ENCODE measurements around the gene GPR149. TPM values are rescaled to one million over a fixed set of nuclear protein-coding genes. Genes with fewer than 3 reads are reported as not detected.

Gene GPR149
- total RNA-seq, 1 experiment from 2014 or later = not detected

- no peaks in the 10 kb centered on the region for H4K20me1 ChIP-seq (ENCODE audit: insufficient read depth, low read depth, low read length)
Measured at GRCh38 chr3:154367221-154367620, 62.8 kb downstream of the GPR149 start.

GRCh38 chr3:154364849-154365248, 65.1 kb downstream of the GPR149 start:
- Histone ChIP-seq H3K79me2 (ENCODE audit: low read length) (no peaks in the 10 kb centered on the region), H3K4me1 (ENCODE audit: low read length) (no peaks in the 10 kb centered on the region), H4K20me1 (ENCODE audit: insufficient read depth, low read depth, low read length) (no peaks in the 10 kb centered on the region), H3K4me2 (ENCODE audit: low read depth, low read length, poor library complexity, severe bottlenecking) (no peak overlapping the region), H3K9ac (ENCODE audit: low read length) (no peak overlapping the region), H3K27me3 (ENCODE audit: low read length) (no peaks in the 10 kb centered on the region), H2AFZ (ENCODE audit: low read length) (no peak overlapping the region), H3K4me3 (ENCODE audit: low read length) (no peak overlapping the region), H3K36me3 (ENCODE audit: insufficient read depth, low read length) (no peaks in the 10 kb centered on the region), H3K9me2 (replicated peaks; ENCODE audit: insufficient read depth, low read length) (no peaks in the 10 kb centered on the region), H3K9me3 (ENCODE audit: low read length) (no peaks in the 10 kb centered on the region), H3K27ac (ENCODE audit: low read length) (no peak overlapping the region)
- no peak for DNase-seq

More at GRCh38 chr3:154367221-154367620, 62.8 kb downstream of the GPR149 start:
- Histone ChIP-seq H3K4me3 (ENCODE audit: low read length) (no peak overlapping the region), H3K27me3 (ENCODE audit: low read length) (no peaks in the 10 kb centered on the region), H3K9me3 (ENCODE audit: low read length) (no peaks in the 10 kb centered on the region), H3K79me2 (ENCODE audit: low read length) (no peaks in the 10 kb centered on the region), H3K27ac (ENCODE audit: low read length) (no peak overlapping the region), H2AFZ (ENCODE audit: low read length) (no peak overlapping the region), H3K4me2 (ENCODE audit: low read depth, low read length, poor library complexity, severe bottlenecking) (no peak overlapping the region), H3K36me3 (ENCODE audit: insufficient read depth, low read length) (no peaks in the 10 kb centered on the region), H3K4me1 (ENCODE audit: low read length) (no peaks in the 10 kb centered on the region), H3K9me2 (replicated peaks; ENCODE audit: insufficient read depth, low read length) (no peaks in the 10 kb centered on the region), H3K9ac (ENCODE audit: low read length) (no peak overlapping the region)
- DNase-seq = no peak

GRCh38 chr3:154361099-154361498, 68.9 kb downstream of the GPR149 start:
- no peaks in the 10 kb centered on the region for H3K79me2 ChIP-seq (ENCODE audit: low read length)
- H3K36me3 ChIP-seq (ENCODE audit: insufficient read depth, low read length) = no peaks in the 10 kb centered on the region
- no peaks in the 10 kb centered on the region for H3K4me1 ChIP-seq (ENCODE audit: low read length)
- H3K27me3 ChIP-seq (ENCODE audit: low read length) = no peaks in the 10 kb centered on the region
- DNase-seq = no peak
- no peaks in the 10 kb centered on the region for H4K20me1 ChIP-seq (ENCODE audit: insufficient read depth, low read depth, low read length)
- no peak overlapping the region for H3K9ac ChIP-seq (ENCODE audit: low read length)
- H3K27ac ChIP-seq (ENCODE audit: low read length) = no peak overlapping the region
- no peaks in the 10 kb centered on the region for H3K9me2 ChIP-seq (replicated peaks; ENCODE audit: insufficient read depth, low read length)
- no peak overlapping the region for H3K4me3 ChIP-seq (ENCODE audit: low read length)
- H3K9me3 ChIP-seq (ENCODE audit: low read length) = no peaks in the 10 kb centered on the region
- H3K4me2 ChIP-seq (ENCODE audit: low read depth, low read length, poor library complexity, severe bottlenecking) = no peak overlapping the region
- H2AFZ ChIP-seq (ENCODE audit: low read length) = no peak overlapping the region

- Histone ChIP-seq H2AFZ (ENCODE audit: low read length) (no peak overlapping the region), H3K9me2 (replicated peaks; ENCODE audit: insufficient read depth, low read length) (no peaks in the 10 kb centered on the region), H3K9me3 (ENCODE audit: low read length) (no peaks in the 10 kb centered on the region), H3K9ac (ENCODE audit: low read length) (no peak overlapping the region), H3K79me2 (ENCODE audit: low read length) (no peaks in the 10 kb centered on the region), H4K20me1 (ENCODE audit: insufficient read depth, low read depth, low read length) (no peaks in the 10 kb centered on the region), H3K4me3 (ENCODE audit: low read length) (no peak overlapping the region), H3K4me1 (ENCODE audit: low read length) (no peaks in the 10 kb centered on the region), H3K4me2 (ENCODE audit: low read depth, low read length, poor library complexity, severe bottlenecking) (no peak overlapping the region), H3K27me3 (ENCODE audit: low read length) (no peaks in the 10 kb centered on the region), H3K27ac (ENCODE audit: low read length) (no peak overlapping the region), H3K36me3 (ENCODE audit: insufficient read depth, low read length) (no peaks in the 10 kb centered on the region)
- no peak for DNase-seq
Measured at GRCh38 chr3:154356009-154356408, 74.0 kb downstream of the GPR149 start.

- H3K27me3 ChIP-seq (ENCODE audit: low read length) = no peaks in the 10 kb centered on the region
- H3K9ac ChIP-seq (ENCODE audit: low read length) = no peak overlapping the region
- H3K4me3 ChIP-seq (ENCODE audit: low read length) = no peak overlapping the region
- H3K4me1 ChIP-seq (ENCODE audit: low read length) = no peaks in the 10 kb centered on the region
- H3K27ac ChIP-seq (ENCODE audit: low read length) = no peak overlapping the region
- H2AFZ ChIP-seq (ENCODE audit: low read length) = no peak overlapping the region
- no peaks in the 10 kb centered on the region for H3K9me2 ChIP-seq (replicated peaks; ENCODE audit: insufficient read depth, low read length)
- no peak for DNase-seq
- no peaks in the 10 kb centered on the region for H3K36me3 ChIP-seq (ENCODE audit: insufficient read depth, low read length)
- no peaks in the 10 kb centered on the region for H4K20me1 ChIP-seq (ENCODE audit: insufficient read depth, low read depth, low read length)
- H3K4me2 ChIP-seq (ENCODE audit: low read depth, low read length, poor library complexity, severe bottlenecking) = no peak overlapping the region
- no peaks in the 10 kb centered on the region for H3K9me3 ChIP-seq (ENCODE audit: low read length)
- no peaks in the 10 kb centered on the region for H3K79me2 ChIP-seq (ENCODE audit: low read length)
Measured at GRCh38 chr3:154349223-154349622, 80.8 kb downstream of the GPR149 start.

GRCh38 chr3:154345422-154346122, 84.4 kb downstream of the GPR149 start:
- Histone ChIP-seq H3K9me3 (ENCODE audit: low read length) (no peaks in the 10 kb centered on the region), H3K4me2 (ENCODE audit: low read depth, low read length, poor library complexity, severe bottlenecking) (no peak overlapping the region), H3K27me3 (ENCODE audit: low read length) (no peaks in the 10 kb centered on the region), H3K9me2 (replicated peaks; ENCODE audit: insufficient read depth, low read length) (no peaks in the 10 kb centered on the region), H3K27ac (ENCODE audit: low read length) (no peak overlapping the region), H4K20me1 (ENCODE audit: insufficient read depth, low read depth, low read length) (no peaks in the 10 kb centered on the region), H3K79me2 (ENCODE audit: low read length) (no peaks in the 10 kb centered on the region), H3K9ac (ENCODE audit: low read length) (no peak overlapping the region), H3K4me3 (ENCODE audit: low read length) (no peak overlapping the region), H3K4me1 (ENCODE audit: low read length) (no peaks in the 10 kb centered on the region), H2AFZ (ENCODE audit: low read length) (no peak overlapping the region), H3K36me3 (ENCODE audit: insufficient read depth, low read length) (no peaks in the 10 kb centered on the region)
- no peak for DNase-seq

GRCh38 chr3:154338570-154338969, 91.4 kb downstream of the GPR149 start:
- no peaks in the 10 kb centered on the region for H3K36me3 ChIP-seq (ENCODE audit: insufficient read depth, low read length)
- H2AFZ ChIP-seq (ENCODE audit: low read length) = no peak overlapping the region
- no peaks in the 10 kb centered on the region for H3K9me2 ChIP-seq (replicated peaks; ENCODE audit: insufficient read depth, low read length)
- no peaks in the 10 kb centered on the region for H3K79me2 ChIP-seq (ENCODE audit: low read length)
- no peaks in the 10 kb centered on the region for H3K9me3 ChIP-seq (ENCODE audit: low read length)
- DNase-seq = no peak
- no peak overlapping the region for H3K9ac ChIP-seq (ENCODE audit: low read length)
- no peak overlapping the region for H3K4me2 ChIP-seq (ENCODE audit: low read depth, low read length, poor library complexity, severe bottlenecking)
- H3K27me3 ChIP-seq (ENCODE audit: low read length) = no peaks in the 10 kb centered on the region
- H4K20me1 ChIP-seq (ENCODE audit: insufficient read depth, low read depth, low read length) = no peaks in the 10 kb centered on the region
- H3K27ac ChIP-seq (ENCODE audit: low read length) = no peak overlapping the region
- H3K4me3 ChIP-seq (ENCODE audit: low read length) = no peak overlapping the region
- no peaks in the 10 kb centered on the region for H3K4me1 ChIP-seq (ENCODE audit: low read length)

GRCh38 chr3:154338008-154338407, 92.0 kb downstream of the GPR149 start:
- no peak overlapping the region for H3K27ac ChIP-seq (ENCODE audit: low read length)
- H3K79me2 ChIP-seq (ENCODE audit: low read length) = no peaks in the 10 kb centered on the region
- H3K27me3 ChIP-seq (ENCODE audit: low read length) = no peaks in the 10 kb centered on the region
- H3K4me3 ChIP-seq (ENCODE audit: low read length) = no peak overlapping the region
- H2AFZ ChIP-seq (ENCODE audit: low read length) = no peak overlapping the region
- H4K20me1 ChIP-seq (ENCODE audit: insufficient read depth, low read depth, low read length) = no peaks in the 10 kb centered on the region
- H3K9ac ChIP-seq (ENCODE audit: low read length) = no peak overlapping the region
- no peaks in the 10 kb centered on the region for H3K9me3 ChIP-seq (ENCODE audit: low read length)
- no peaks in the 10 kb centered on the region for H3K9me2 ChIP-seq (replicated peaks; ENCODE audit: insufficient read depth, low read length)
- H3K4me2 ChIP-seq (ENCODE audit: low read depth, low read length, poor library complexity, severe bottlenecking) = no peak overlapping the region
- no peak for DNase-seq
- H3K4me1 ChIP-seq (ENCODE audit: low read length) = no peaks in the 10 kb centered on the region
- H3K36me3 ChIP-seq (ENCODE audit: insufficient read depth, low read length) = no peaks in the 10 kb centered on the region

All from Karpas-422 (cell line).